MV-4-11 (cell line): ENCODE results near the gene SHISA4.

Source experiments
- DNase-seq: peaks from one replicate; lab custom pipeline; 2025; lab: John Stamatoyannopoulos, UW

The SHISA4 gene

GRCh38 chr1:201881617-201882016 lies 7.1 kb upstream of the SHISA4 start:
- peak; percentile 2 for DNase-seq

GRCh38 chr1:201882665-201883132 lies 6.0 kb upstream of the SHISA4 start:
- DNase-seq = peak; percentile 96

DNA sequence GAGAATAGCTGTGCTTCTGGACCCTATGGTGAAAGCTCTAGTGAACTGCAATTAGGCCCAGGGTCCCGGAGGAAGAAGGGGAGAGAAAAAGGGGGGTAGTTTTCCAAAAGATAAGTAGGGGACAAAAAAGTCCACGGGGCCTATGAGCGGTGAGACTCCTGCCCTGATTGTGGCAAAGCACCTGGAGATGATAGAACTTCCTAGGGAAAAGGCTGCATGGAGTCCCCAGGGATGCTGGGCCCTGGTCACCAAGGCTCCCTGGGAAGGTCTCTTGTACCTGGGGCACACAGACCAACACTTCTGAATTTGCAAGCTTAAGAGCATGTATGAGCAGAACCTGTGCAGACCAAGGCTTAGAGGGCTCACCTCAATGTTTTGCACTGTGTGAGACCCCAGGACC lies 5.4 kb upstream of the SHISA4 start:
- DNase-seq = no peak

- DNase-seq = peak; percentile 82
Observed at GRCh38 chr1:201883786-201884185, 4.9 kb upstream of the SHISA4 start.

DNA sequence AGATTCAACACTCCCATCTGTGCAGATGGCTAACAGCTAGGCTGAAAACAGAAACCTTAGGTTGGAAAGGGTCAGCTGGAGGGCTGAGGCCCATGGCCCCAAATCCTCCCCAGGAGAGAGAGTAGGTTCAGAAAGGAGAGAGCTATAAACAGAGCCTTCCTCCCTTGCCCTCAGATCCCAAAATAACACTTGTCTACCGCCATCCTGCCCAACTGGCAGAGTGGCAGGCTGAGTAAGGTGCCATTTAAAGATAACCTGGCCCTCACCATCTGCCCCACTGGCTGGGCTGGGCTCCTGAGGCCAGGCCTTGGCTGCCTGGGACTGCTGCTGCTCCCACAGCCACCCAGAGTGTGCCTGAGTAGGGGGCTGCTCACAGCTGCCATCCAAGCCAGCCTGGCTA lies 4.3 kb upstream of the SHISA4 start:
- DNase-seq = no peak

- no peak for DNase-seq
Observed at GRCh38 chr1:201885531-201886075, 3.1 kb upstream of the SHISA4 start.

DNA sequence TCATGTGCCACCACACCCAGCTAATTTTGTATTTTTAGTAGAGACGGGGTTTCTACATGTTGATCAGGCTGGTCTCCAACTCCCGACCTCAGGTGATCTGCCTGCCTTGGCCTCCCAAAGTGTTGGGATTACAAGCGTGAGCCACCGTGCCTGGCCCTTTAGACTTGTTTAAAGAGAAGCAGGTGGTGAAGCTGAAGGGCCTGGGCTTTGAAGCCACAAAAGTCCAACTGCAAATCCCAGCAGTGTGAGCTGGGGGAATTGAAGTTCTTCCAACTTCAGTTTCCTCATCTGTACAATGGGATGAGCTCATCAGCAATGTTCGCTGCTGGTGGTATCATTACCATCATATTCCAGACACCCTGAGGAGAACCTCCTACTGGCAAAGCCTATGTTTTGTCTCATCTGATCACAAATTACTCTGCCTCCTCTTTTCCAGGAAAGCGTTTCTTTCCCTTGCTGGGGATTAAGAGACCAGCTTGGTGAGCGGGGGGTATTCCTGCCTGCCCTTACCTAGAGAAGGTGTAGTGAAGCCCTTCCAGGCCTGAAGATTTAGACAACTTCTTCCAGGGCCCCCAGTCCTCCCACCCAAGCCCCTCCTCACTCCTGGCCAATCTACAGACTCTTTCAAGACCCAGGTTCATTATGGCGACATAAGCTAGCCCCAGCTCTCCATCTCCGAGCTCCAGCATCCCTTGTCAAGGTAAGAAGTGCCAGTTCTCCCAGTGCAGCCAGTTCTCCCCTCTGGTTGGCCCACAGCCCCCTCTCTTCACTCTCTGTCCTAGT lies 2.4 kb upstream of the SHISA4 start:
- DNase-seq = no peak

GRCh38 chr1:201887116-201887866 lies 1.4 kb upstream of the SHISA4 start:
- DNase-seq = no peak

GRCh38 chr1:201889090-201889968 lies 631 bp downstream of the SHISA4 start:
- no peak for DNase-seq

GRCh38 chr1:201890223-201890622 lies 1.5 kb downstream of the SHISA4 start:
- DNase-seq = no peak

GRCh38 chr1:201890806-201891450 lies 2.2 kb downstream of the SHISA4 start:
- DNase-seq = no peak

DNA sequence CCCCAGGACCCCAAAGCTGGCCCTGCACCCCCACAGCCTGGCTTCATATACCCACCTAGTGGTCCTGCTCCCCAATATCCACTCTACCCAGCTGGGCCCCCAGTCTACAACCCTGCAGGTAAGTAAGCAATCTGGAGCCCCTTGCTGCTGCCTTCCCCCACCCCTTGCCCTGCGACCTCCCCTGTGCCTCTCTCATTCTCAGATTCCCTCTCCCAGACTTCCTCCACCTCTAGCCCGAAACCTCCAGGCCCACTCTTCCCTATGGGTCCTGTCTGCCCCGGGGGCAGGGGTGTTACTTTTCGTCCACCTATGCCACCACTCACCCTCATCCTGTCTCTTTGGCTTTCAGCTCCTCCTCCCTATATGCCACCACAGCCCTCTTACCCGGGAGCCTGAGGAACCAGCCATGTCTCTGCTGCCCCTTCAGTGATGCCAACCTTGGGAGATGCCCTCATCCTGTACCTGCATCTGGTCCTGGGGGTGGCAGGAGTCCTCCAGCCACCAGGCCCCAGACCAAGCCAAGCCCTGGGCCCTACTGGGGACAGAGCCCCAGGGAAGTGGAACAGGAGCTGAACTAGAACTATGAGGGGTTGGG lies 2.9 kb downstream of the SHISA4 start:
- no peak for DNase-seq

DNA sequence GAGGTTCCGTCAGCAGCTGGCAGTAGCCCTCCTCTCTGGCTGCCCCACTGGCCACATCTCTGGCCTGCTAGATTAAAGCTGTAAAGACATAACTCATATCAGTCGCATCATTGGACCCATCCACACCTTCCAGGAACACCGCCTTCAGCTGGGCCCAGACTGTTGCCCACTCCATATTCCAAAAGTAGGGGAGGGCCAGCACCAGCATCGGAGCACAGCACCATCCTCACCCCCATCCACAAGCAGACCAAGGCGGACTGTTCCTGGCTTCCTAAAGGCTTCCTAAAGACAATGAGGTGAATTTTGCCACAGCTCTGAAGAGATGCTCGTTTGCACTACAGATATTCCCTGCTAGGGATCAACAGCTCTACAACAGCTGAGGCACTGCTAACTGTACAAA lies 3.5 kb downstream of the SHISA4 start:
- DNase-seq = no peak

- DNase-seq = no peak
Observed at GRCh38 chr1:201893431-201893830, 4.7 kb downstream of the SHISA4 start.

GRCh38 chr1:201894343-201895119 lies 5.8 kb downstream of the SHISA4 start:
- DNase-seq = no peak

DNA sequence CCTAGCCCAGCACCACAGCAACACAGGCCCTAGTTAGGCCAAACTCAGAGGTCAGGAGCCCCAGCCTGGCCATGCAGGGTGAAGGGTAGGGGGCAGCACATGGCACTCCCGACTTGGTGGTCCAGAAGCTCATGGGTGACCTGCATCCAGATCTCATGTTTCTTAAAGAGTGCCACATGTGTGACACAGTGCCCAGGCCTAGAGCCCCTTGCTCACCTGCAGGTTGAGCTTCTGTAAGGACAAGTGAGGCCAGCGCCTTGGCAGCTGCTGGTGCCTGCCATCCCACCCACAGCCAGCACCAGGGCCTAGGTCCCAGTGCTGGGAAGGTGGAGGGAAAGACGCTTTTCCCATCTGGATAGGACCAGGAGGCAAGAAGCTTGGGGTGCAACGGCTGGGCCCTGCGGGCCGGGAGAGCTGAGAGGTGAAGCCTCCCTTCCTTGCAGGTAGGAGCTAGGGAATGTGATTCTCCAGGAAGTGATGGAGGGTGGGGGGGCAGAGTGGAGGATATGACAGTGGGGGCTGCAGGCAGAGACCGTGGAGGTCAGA lies 6.5 kb downstream of the SHISA4 start:
- DNase-seq = no peak

DNA sequence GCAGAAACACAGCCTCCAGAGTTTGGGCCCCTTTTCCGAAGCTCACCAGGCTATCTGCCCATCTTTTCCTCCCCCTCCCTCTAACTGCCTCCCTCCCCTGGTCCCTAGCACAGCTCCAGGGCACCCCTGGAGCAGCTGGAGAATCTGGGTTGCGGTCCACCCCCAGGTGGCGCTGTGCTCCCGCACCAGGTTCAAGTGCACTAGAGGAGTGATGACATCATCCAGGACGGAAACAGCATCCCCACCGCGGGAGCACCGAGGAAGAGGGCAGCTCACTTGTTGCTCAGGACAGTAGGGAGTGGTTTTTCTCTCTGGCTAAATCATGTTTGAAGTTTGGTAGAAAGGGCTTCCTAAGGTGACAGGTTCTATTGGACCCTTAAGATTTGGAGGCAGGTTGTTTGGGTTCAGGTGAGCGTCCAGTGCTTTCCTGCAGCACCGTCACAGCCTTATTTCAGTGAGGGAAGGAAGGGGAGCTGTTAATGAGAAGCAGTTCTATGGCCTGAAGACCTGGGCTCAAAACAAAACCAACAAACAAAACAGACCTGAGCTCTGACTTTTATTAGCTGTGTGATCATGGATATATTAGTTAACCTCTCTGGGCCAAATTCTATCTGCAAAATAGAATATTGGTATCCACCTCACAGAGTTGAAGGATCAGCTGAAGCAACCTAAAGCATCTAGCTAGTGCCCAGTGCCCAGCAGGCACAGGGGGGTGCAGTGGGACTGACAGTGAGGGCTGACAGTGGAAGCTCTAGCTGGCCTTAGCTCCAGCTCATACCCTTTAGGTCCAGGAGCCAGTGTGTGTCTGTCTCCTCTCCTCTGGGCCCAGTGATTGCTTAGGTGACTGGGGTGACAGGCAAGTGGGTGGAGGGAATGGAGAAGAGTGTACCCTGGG lies 7.5 kb downstream of the SHISA4 start:
- DNase-seq = peak; percentile 82

GRCh38 chr1:201896951-201897391 lies 8.3 kb downstream of the SHISA4 start:
- DNase-seq = no peak
